Peyer's patch (tissue), 4 donors: ENCODE results near the gene RELN. TPM values are rescaled to one million over a fixed set of nuclear protein-coding genes. Genes with fewer than 3 reads are reported as not detected.

Source experiments
- DNase-seq, 3 donors: peaks; one replicate each; pipeline ENCODE4 v3.0.0-alpha.2; 2017 to 2019
- H3K27ac ChIP-seq, 4 donors: fragments of 200-600 bp; sonication (generic); one replicate each; pipeline ENCODE4 v1.5.1; 2016 to 2019
- H3K27me3 ChIP-seq, 2 donors: fragments of 200-600 bp; sonication (generic); one replicate each; pipeline ENCODE4 v1.5.1; 2019
- H3K36me3 ChIP-seq, 3 donors: fragments of 200-600 bp; sonication (generic); one replicate each; pipeline ENCODE4 v1.5.1; 2016 to 2019
- H3K4me1 ChIP-seq, 4 donors: fragments of 200-600 bp; sonication (generic); one replicate each; pipeline ENCODE4 v1.5.1; 2016 to 2019
- H3K4me3 ChIP-seq, 4 donors: fragments of 200-600 bp; sonication (generic); 1 replicate in 3 of 4; 2 replicates in 1 of 4; pipeline ENCODE4 v1.5.1; 2016 to 2019; ENCODE audit warnings: mild to moderate bottlenecking in 1 of 4
- H3K9me3 ChIP-seq, 4 donors: fragments of 200-600 bp; sonication (generic); one replicate each; pipeline ENCODE4 v1.5.1; 2016 to 2019; ENCODE audit warnings: mild to moderate bottlenecking in 1 of 4
- CTCF ChIP-seq, 6 experiments: fragments of 450-650 bp in 4 of 6; fragments of 200-600 bp in 2 of 6; sonication (generic) in 1 of 6; IDR thresholded peaks; one replicate each; pipeline ENCODE4 v1.5.1; 2017 to 2019; ENCODE audit warnings: antibody characterized with exemption in 6 of 6, mild to moderate bottlenecking in 3 of 6, moderate library complexity in 1 of 6
- POLR2A ChIP-seq, 2 donors: fragments of 450-650 bp; IDR thresholded peaks; one replicate each; pipeline ENCODE4 v1.5.1; 2017; ENCODE audit warnings: antibody characterized with exemption in 2 of 2, mild to moderate bottlenecking in 2 of 2, moderate library complexity in 2 of 2
- total RNA-seq, 4 donors: library from RNA; depleted of rRNA; stranded (reverse); fragments of >200 nt; gene quantifications; one replicate each; pipeline ENCODE4 v1.1.0, GENCODE V29; 2016

Gene RELN
- total RNA-seq, 4 donors from 2014 or later, result 1.7 to 3.9 (median 3.2) TPM

DNA sequence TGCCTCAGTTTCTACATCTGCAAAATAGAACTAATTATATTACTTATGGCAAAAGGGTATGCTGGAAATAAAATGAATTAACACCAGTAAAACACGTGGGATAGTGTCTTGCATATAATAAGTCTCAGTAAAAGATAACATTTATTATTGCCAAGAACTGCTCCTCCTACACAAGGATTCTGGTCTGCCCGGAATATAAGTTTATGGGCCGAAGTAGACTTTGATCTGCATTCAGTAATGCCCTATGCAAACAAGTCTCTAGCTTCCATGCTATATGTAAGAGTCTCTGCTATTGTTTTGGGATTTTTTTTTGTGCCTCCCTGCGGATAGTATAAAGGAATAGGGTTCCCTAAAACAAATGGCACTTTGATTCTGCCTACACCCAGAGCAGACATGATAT, 417.9 kb downstream of the RELN start:
- Histone ChIP-seq H3K27me3 (no peaks in the 10 kb centered on the region), H3K4me1 (no peaks in the 10 kb centered on the region), H3K36me3 (no peaks in the 10 kb centered on the region), H3K9me3 (no peaks in the 10 kb centered on the region), H3K4me3 (no peak overlapping the region), H3K27ac (no peak overlapping the region)
- TF ChIP-seq POLR2A (IDR thresholded peaks at IDR 0.05) (no peak), CTCF (IDR thresholded peaks at IDR 0.05) (no peak)
- DNase-seq, result no peak

DNA sequence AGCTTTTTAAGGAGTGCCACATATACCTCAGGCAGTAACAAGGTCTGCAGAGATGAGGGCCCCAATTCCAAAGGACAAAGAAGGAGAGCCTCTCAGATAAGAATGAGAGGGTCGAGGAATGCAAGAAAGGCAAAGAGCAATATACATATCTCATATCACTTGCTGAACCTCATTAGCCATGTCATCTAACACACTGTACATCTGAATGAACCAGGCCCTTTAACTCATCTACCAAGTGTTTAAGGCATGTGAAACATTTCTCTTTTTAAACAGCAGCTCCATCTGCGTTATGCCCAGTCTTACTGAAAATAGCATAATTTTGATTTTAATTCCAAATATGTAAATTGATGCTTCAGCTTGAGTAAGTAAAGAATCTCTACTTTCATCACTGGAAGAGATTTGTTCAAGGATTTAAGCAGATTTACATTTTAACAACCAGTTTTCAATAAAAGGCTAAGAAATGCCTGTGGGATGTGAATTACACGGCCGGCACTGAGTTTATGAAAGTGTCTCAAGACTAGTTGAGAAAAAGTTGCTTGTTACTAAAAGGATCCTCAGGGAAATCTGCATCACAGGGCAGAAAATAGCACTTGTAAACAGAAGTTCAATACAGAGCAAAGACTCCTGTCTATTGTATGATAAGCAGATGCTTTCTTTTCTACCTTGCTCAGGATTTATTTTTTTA, 419.7 kb downstream of the RELN start:
- Histone ChIP-seq H3K27ac (no peak overlapping the region), H3K9me3 (no peaks in the 10 kb centered on the region), H3K36me3 (no peaks in the 10 kb centered on the region), H3K27me3 (no peaks in the 10 kb centered on the region), H3K4me1 (no peaks in the 10 kb centered on the region), H3K4me3 (no peak overlapping the region)
- TF ChIP-seq CTCF (IDR thresholded peaks at IDR 0.05) (no peak), POLR2A (IDR thresholded peaks at IDR 0.05) (no peak)
- no peak for DNase-seq

GRCh38 chr7:103564416-103564815, 425.0 kb downstream of the RELN start:
- no peak for TF ChIP-seq CTCF (IDR thresholded peaks at IDR 0.05)
- TF ChIP-seq POLR2A (IDR thresholded peaks at IDR 0.05), result no peak
- H3K4me3 ChIP-seq, result no peak overlapping the region
- DNase-seq, result no peak

DNA sequence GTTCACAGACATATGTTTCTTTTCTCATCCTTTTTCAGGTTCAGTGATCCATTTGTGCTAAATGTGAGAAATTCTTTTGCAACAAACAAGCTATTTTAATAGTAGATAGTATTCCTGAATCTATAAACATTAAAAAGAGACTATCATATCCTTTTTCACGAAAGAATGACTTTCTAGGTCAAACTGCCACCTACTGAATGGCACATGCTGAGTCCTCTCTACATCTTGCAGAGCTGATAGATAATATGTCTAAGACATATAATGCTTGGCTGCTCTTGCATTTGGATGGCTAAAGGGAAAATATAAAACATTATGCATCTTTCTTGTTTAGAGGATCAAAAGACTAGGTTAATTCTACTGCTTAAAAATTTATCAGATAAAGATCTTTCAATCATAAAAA, 429.3 kb downstream of the RELN start:
- Histone ChIP-seq H3K36me3 (no peaks in the 10 kb centered on the region), H3K9me3 (no peaks in the 10 kb centered on the region), H3K4me1 (no peaks in the 10 kb centered on the region), H3K4me3 (no peak overlapping the region), H3K27ac (no peak overlapping the region), H3K27me3 (no peaks in the 10 kb centered on the region)
- no peak for TF ChIP-seq CTCF (IDR thresholded peaks at IDR 0.05)
- no peak for TF ChIP-seq POLR2A (IDR thresholded peaks at IDR 0.05)
- no peak for DNase-seq

More at GRCh38 chr7:103564416-103564815, 425.0 kb downstream of the RELN start:
- Histone ChIP-seq H3K36me3 (no peaks in the 10 kb centered on the region), H3K27ac (no peak overlapping the region), H3K4me1 (no peaks in the 10 kb centered on the region), H3K9me3 (no peaks in the 10 kb centered on the region), H3K27me3 (no peaks in the 10 kb centered on the region)

DNA sequence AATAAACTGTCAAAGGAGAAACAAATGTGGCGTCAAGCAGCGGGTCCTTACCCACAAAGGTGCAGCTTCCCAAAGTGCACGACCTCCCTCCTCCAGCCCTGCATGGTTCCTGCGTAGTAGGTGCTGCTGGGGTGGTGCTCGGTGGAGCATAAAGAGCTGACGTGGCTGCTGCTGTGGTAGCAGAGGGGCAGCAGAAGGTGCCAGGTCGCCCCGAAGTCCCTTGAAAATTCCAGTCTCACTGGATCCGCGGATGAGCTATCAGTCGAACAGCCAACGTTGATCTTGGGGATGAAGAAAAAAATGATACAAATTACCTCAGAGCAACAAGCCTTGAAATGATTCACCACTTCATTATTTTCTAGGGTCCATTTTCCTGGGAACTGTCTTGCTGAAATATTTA, 438.4 kb downstream of the RELN start:
- H3K4me1 ChIP-seq, result no peaks in the 10 kb centered on the region
- no peak for DNase-seq
- no peak overlapping the region for H3K27ac ChIP-seq
- no peak overlapping the region for H3K4me3 ChIP-seq
- no peaks in the 10 kb centered on the region for H3K27me3 ChIP-seq
- no peak for TF ChIP-seq POLR2A (IDR thresholded peaks at IDR 0.05)
- no peak for TF ChIP-seq CTCF (IDR thresholded peaks at IDR 0.05)
- no peaks in the 10 kb centered on the region for H3K9me3 ChIP-seq
- H3K36me3 ChIP-seq, result no peaks in the 10 kb centered on the region

DNA sequence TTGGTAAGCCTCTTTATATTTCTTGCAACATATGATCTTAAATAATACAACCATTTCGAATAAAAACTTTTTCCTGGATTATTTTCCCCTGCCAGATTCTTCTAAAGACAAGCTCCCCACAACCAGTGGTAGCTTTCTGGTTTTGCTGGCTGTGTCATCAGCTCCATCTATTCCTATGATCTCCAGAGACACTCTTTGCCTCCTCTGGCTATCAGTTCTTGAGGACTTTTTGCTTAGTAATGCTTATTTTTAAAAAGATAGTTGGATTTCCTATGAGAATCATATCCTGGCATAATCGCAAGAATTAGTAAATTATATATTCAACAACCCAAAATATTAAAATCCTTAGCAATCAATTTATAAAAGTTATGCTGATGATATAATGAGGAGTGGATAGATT, 439.7 kb downstream of the RELN start:
- H3K4me1 ChIP-seq, result no peaks in the 10 kb centered on the region
- no peak overlapping the region for H3K4me3 ChIP-seq
- no peaks in the 10 kb centered on the region for H3K27me3 ChIP-seq
- H3K36me3 ChIP-seq, result no peaks in the 10 kb centered on the region
- no peak for DNase-seq
- H3K27ac ChIP-seq, result no peak overlapping the region
- TF ChIP-seq POLR2A (IDR thresholded peaks at IDR 0.05), result no peak
- no peak for TF ChIP-seq CTCF (IDR thresholded peaks at IDR 0.05)
- H3K9me3 ChIP-seq, result no peaks in the 10 kb centered on the region
